ENCODE results near the gene LRIG2. TPM values are rescaled to one million over a fixed set of nuclear protein-coding genes. Genes with fewer than 3 reads are reported as not detected.
"Not testable (repeated sequence)": the region's sequence is repeated elsewhere in the genome, so short reads cannot be mapped to it uniquely, and the experiment has no call there.

The LRIG2 gene
- 3.6 and 4.1 TPM in 2 replicates for total RNA-seq (2014; rRNA removed; shearing (Covaris generic))

GRCh38 chr1:113072757-113073478 lies at the start of gene LRIG2:
LRIG2 (plus strand) TSS chr1:113073198; CDS start chr1:113073407, 209 bp downstream.
- peak; percentile 100 for DNase-seq (ENCODE audit: low spot score)

GRCh38 chr1:113023316-113023715 lies 49.7 kb upstream of the LRIG2 start:
- DNase-seq (ENCODE audit: low spot score) = not testable (repeated sequence)

- DNase-seq (ENCODE audit: low spot score) = no peak
Observed at GRCh38 chr1:113027007-113027406, 46.0 kb upstream of the LRIG2 start.

- DNase-seq (ENCODE audit: low spot score) = no peak
Observed at GRCh38 chr1:113027449-113027848, 45.5 kb upstream of the LRIG2 start.

- no peak for DNase-seq (ENCODE audit: low spot score)
Observed at GRCh38 chr1:113029822-113030221, 43.2 kb upstream of the LRIG2 start.

GRCh38 chr1:113031171-113031933 lies 41.6 kb upstream of the LRIG2 start:
- no peak for DNase-seq (ENCODE audit: low spot score)

- DNase-seq (ENCODE audit: low spot score) = no peak
Observed at GRCh38 chr1:113035086-113035485, 37.9 kb upstream of the LRIG2 start.

- DNase-seq (ENCODE audit: low spot score) = no peak
Observed at GRCh38 chr1:113036639-113037321, 36.2 kb upstream of the LRIG2 start.

GRCh38 chr1:113040041-113040440 lies 33.0 kb upstream of the LRIG2 start:
- no peak for DNase-seq (ENCODE audit: low spot score)

- DNase-seq (ENCODE audit: low spot score) = no peak
Observed at GRCh38 chr1:113040718-113041412, 32.1 kb upstream of the LRIG2 start.

- no peak for DNase-seq (ENCODE audit: low spot score)
Observed at GRCh38 chr1:113041569-113042284, 31.3 kb upstream of the LRIG2 start.

- peak; percentile 89 for DNase-seq (ENCODE audit: low spot score)
Observed at GRCh38 chr1:113042285-113043143, 30.5 kb upstream of the LRIG2 start.

- not testable (repeated sequence) for DNase-seq (ENCODE audit: low spot score)
Observed at GRCh38 chr1:113043144-113043488, 29.9 kb upstream of the LRIG2 start.

- DNase-seq (ENCODE audit: low spot score) = no peak
Observed at GRCh38 chr1:113046569-113046968, 26.4 kb upstream of the LRIG2 start.

GRCh38 chr1:113048064-113048463 lies 24.9 kb upstream of the LRIG2 start:
- DNase-seq (ENCODE audit: low spot score) = no peak

GRCh38 chr1:113053344-113054126 lies 19.5 kb upstream of the LRIG2 start:
- no peak for DNase-seq (ENCODE audit: low spot score)

- no peak for DNase-seq (ENCODE audit: low spot score)
Observed at GRCh38 chr1:113055570-113055969, 17.4 kb upstream of the LRIG2 start.

GRCh38 chr1:113057006-113057405 lies 16.0 kb upstream of the LRIG2 start:
- DNase-seq (ENCODE audit: low spot score) = no peak

GRCh38 chr1:113058941-113059706 lies 13.9 kb upstream of the LRIG2 start:
- DNase-seq (ENCODE audit: low spot score) = no peak
